T-helper 9 cell (primary cell): ENCODE data around the gene PROCA1.

Experiments used
- DNase-seq: peaks from one replicate; pipeline ENCODE4 v3.0.0-alpha.2; 2020
- total RNA-seq, 2 donors: gene quantifications; one replicate each; lab custom pipeline; 2026; lab: John Stamatoyannopoulos, UW

Gene PROCA1, protein sequence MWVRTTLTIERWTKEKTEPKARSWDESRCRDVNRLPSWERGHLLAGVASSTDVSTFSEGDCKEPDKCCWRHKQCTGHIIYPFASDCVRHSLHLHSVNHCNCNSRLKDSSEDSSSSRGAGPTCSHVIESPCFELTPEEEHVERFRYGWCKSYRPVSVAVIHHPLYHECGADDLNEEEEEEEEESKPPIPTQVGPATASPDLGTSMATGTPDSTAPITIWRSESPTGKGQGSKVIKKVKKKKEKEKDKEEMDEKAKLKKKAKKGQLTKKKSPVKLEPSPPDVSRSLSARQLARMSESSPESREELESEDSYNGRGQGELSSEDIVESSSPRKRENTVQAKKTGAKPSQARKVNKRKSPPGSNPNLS
- 5.3 to 6.3 reads per million in 2 donors for total RNA-seq

DNA sequence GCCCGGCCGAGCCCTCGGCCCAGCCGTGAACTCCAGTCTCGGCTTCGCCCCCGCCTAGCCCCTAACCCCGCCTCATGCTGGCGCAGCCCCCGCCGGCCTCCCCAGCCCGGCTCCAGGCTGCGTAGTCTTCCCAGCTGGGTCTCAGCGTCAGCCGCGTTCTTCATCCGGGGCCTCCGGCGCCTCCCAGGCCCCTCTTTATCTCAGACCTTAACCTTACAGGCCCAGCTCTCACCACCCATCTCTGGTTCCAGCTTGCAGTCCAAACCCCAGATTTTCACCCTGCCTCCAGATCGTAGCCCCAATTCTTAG lies at the start of gene PROCA1:
Gene PROCA1 (minus strand): TSS at position 166 of the 309 bp plus-strand sequence. CDS start 228 bp downstream, outside the sequence.
- DNase-seq, result peak; percentile 37

DNA sequence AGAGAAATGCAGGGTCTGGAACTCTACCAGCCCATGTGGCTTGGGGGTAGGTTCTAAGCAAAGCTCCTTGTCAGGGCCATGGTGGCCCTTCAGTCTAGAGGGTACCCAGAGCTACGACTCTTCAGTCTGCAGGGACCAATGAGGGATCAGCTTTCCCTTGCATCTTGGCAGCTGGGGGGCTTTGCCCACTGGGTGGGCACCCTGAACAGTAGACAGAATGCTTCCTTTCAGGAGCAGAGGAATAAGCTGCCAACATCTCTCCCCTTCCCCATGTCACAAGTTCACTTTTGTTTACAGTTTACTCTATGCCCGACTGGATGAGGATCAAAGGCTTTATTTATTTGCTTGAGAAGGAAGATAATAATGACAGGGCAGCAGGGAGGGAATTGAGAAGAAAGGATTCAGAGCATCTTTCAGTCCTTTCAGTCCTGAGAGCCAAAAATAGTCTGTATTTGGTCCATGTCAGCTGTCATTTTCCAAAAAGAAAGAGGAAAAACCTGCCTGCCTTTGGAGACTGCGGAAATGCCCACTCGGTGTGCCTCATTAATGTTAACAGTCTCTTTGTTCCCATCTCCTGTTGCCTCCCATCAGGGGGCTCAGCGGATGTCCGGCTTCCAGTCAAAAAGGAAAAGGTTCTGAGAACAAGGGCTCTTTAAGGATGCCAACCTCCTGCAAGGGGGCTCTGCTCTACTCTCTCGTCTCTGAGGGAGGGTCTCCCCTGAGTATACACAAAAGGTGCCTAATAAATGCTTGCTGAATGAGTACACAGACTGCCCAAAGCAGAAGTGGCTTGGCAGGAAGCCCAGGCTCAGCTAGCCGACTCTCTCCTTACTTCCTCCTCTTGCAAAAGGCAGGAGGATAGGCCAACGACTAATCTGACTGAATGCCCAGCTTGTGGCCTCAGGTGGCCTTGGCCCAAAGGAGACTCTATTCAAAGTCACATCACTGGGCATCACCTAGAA lies 49.2 kb upstream of the PROCA1 start:
- DNase-seq, result no peak

DNA sequence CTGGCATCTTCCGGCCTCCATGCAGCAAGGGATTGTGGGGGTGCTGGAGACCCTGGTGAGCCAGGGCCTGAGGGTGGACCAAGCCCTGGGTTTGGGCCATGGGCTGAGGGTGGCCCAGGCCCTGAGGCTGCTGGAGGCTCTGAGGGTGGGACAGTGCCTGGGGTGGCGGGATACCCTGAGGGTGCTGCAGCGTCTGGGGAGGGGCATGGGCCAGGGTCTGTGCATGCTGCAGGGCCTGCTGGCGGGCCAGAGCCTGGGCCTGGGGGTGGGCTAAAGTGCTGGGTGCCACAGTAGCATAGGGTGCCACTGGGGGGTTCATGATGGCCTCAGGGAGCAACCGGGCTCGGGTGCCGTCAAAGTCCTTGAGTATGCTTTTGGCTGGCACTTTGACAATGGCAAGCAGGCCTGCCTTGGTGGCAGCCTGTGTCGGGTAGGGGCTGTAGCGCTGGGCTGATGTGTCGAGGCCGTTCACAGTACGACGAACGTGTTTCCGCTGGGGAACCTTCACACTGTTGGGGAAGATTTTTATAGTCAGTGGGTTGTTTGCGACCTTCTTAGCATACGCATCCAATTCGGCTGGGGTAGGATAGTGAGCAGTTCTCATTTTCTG lies 47.7 kb upstream of the PROCA1 start:
- no peak for DNase-seq

DNA sequence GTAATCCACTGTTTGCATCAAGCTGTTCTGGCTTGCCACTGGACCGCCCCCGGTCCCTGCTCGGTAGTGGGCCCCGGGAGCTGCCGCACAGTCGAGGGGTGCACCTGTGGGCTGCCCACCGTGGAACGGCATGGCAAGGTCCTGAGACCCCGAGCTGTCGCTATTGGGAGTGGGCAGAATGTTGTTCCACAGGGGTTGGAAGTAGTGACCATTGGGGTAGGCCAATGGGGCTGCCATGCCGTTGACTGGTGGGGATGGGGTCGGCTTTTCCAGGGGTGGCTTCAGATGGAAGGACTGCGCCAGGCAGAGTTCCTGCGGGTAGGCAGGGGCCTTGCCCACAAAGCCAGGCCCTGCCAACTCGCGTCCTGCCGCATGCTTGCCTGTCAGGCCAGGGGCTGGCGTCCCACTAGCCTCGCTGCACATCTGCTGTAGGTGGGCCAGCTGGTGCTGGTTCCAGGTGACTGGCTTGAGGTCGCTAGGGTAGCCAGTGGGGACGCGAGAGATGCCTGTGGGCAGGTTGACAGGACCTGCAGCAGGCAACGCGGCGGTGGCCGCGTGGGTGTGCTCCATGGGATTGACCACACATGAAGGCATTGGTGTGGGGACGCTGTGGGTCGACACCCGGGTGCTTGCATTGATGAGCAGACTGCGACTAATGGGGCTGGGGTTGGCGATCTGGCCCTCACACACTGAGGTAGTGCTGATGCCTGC lies 46.9 kb upstream of the PROCA1 start:
- no peak for DNase-seq

DNA sequence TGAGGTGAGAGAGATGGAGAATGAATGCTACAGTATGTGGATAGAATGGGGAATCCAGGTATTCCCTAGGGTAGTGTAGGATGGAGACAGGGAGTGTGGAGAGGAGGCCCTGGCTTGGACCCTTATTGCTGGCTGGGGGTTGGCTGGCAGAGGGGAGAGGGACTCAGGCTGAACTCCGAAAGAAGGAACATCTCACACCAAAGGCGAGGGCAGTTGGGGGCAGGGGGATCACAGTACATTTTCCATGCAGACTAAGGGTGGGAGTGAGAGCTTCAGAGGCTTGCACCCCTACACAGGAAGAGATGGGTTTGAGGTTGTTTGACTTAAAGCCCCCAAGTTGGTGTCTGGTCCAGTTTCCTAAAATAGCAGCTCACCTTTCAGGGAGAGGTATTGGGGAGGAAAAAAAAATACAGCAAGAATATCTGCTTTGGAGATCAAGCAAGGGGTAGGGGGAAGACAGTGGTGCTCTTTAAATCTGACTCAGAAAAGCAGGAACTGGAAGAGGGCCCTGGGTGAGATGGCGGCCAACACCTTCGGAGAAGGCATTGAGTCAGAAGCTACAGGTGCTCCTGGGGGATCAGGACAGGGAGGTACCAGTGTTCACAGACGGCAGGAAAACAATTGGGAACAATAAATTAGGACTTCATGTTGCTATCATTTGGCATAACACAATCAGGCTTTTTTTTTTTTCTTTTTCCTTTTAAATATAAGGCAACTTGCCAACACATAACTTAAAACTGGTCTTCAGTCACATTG lies 44.5 kb upstream of the PROCA1 start:
- no peak for DNase-seq

DNA sequence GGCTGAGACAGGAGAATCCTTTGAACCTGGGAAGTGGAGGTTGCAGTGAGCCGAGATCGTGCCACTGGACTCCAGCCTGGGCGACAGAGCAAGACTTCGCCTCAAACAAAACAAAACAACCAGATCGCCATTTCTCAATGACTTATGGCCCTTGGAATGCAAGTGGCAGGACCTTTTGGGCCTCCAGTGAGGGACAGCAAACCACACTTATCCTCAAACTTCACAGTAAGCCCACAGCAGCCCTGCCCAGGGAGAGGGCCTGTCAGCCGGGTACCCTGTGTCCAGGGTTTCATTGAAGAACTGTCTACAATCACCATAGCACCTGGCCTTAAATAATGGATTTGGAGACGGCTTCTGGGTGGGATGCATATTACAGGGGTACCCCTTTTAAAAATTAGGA lies 43.8 kb upstream of the PROCA1 start:
- no peak for DNase-seq

DNA sequence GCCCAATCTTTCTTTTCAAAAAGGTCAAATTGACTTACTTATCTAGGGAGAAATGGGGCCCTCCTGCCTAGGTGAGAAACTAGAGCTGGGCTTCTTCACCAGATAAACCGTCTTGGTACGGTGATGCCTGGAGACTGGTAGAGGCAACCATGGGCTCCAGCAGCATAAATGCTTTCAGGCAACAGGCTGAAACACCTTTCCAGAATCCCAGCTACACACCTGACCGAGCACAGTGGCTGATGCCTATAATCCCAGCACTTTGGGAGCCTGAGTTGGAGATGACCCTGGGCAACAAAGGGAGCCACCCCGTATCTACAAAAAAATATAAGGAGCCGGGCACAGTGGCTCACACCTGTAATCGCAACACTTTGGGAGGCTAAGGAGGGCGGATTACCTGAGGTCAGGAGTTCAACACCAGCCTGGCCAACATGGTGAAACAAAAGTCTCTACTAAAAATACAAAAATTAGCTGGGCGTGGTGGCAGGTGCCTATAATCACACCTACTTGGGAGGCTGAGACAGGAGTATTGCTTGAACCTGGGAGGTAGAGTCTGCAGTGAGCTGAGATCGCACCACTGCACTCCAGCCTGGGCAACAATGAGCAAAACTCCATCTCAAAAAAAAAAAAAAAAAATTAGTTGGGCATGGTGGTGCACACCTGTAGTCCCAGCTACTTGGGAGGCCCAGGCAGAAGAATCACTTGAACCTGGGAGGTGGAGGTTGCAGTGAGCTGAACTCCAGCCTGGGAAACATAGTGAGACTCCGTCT lies 40.1 kb upstream of the PROCA1 start:
- no peak for DNase-seq

DNA sequence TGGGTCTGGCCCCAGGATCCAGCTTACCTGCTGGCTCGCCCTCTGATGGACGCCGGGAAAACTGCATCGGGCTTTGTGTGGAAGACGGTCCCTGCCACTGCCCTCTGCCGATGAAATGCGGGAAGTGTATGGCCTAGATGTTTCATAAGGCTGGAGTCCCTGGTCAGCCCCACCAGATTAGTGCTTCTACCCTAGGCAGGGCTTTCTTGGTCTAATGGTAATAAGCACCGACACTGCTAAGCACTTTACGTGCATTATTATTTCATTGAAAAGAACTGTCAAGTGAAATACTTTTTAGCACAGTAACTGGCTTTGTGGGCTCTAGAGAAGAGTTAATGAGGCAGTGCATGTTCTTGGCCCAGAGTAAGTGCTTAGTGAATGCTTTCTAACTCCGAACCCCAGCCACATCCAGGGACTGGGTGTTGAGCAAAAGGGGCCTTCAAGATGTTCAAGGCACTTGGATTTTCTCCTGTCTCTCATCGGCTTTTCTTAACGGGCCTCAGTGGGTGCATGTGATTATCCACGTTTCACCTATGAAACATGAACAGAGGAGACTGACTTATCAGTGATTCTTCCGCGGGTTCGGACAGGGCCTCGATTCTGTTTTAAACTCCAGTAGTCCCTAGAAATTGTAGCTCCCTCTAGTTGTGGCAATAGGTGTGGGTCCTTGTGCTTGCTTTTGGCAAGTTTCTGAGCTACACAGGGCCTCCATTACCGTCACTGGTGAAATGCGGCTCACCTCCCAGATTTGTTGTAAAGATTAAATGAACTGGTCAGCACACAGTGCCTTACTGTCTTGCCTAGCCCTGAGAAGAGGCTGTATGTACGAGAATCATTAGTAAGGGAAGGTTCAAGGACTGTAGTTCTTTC lies 38.7 kb upstream of the PROCA1 start:
- DNase-seq, result peak; percentile 87

DNA sequence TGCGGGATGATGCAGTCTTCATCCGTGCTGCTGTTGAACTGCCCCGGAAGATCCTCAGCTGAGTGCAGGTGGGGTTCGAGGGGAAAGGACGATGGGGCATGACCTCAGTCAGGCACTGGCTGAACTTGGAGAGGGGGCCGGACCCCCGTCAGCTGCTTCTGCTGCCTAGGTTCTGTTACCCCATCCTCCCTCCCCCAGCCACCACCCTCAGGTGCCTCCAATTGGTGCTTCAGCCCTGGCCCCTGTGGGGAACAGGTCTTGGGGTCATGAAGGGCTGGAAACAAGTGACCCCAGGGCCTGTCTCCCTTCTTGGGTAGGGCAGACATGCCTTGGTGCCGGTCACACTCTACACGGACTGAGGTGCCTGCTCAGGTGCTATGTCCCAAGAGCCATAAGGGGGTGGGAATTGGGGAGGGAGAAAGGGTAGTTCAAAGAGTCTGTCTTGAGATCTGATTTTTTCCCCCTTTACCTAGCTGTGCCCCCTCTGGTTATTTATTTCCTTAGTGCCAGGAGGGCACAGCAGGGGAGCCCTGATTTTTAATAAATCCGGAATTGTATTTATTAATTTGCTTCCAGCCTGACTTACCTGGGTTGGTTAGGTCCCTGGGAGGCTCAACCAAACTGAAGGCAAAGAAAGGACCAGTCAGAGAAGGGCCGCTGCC lies 38.0 kb upstream of the PROCA1 start:
- DNase-seq, result no peak

DNA sequence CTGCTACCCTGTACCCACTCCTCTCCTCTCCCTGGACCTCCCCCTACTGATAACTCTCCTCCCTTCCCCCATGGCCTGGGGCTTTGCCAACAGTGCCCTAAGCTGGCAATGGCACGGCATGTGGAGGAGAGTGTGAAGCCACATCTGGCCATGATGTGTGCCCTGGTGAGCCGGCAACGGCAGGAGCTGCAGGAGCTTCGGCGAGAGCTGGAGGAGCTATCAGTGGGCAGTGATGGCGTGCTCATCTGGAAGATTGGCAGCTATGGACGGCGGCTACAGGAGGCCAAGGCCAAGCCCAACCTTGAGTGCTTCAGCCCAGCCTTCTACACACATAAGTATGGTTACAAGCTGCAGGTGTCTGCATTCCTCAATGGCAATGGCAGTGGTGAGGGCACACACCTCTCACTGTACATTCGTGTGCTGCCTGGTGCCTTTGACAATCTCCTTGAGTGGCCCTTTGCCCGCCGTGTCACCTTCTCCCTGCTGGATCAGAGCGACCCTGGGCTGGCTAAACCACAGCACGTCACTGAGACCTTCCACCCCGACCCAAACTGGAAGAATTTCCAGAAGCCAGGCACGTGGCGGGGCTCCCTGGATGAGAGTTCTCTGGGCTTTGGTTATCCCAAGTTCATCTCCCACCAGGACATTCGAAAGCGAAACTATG lies 37.3 kb upstream of the PROCA1 start:
- no peak for DNase-seq

DNA sequence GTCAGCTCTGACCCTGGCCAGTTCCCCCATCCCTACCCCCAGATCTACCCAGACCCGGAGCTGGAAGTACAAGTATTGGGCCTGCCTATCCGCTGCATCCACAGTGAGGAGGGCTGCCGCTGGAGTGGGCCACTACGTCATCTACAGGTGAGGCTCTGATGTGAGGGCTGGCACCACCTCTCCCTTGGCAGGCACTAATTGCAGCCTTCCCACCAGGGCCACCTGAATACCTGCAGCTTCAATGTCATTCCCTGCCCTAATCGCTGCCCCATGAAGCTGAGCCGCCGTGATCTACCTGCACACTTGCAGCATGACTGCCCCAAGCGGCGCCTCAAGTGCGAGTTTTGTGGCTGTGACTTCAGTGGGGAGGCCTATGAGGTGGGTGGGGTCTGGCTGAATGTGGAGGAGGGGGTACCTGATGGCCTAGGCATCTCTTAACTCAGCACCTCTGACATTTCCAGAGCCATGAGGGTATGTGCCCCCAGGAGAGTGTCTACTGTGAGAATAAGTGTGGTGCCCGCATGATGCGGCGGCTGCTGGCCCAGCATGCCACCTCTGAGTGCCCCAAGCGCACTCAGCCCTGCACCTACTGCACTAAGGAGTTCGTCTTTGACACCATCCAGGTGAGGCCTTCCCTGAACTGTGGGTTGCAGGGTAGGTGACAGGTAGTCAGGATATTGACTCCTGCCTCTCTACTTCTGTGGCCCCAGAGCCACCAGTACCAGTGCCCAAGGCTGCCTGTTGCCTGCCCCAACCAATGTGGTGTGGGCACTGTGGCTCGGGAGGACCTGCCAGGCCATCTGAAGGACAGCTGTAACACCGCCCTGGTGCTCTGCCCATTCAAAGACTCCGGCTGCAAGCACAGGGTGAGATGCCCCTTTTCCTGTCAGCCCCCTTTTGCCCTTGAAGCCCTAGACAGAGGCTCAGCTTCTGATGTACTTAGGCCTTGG lies 36.4 kb upstream of the PROCA1 start:
- no peak for DNase-seq

DNA sequence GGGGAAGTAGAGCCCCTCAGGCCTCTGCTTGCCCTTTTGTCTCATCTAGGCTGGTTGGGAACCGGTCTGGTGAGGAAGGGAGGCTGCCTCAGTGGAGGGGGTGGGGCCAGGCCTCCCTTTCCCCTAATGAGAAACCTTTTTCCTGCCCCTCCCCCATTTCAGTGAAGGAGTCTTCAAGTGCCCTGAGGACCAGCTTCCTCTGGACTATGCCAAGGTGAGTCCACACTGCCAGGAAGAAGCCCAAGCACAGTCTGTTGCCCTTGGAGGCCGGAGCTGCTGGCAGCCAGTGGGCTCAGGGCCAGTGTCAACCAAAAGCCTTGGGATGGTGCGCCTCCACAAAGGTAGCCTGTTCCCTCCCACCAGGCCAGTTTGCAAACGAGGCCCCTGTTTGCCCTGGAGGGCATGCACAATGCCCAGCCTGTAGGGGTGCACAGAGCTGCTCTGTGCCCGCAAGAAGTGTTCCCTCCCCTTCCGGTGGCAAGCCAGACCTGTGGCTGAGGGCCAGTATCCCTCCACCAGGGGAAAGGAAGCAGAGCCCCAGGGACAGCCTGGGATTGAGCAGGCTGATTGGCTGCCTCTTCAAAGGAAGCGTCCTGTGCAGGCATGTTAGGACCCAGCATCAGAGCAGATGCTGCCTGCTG lies 35.5 kb upstream of the PROCA1 start:
- no peak for DNase-seq

DNA sequence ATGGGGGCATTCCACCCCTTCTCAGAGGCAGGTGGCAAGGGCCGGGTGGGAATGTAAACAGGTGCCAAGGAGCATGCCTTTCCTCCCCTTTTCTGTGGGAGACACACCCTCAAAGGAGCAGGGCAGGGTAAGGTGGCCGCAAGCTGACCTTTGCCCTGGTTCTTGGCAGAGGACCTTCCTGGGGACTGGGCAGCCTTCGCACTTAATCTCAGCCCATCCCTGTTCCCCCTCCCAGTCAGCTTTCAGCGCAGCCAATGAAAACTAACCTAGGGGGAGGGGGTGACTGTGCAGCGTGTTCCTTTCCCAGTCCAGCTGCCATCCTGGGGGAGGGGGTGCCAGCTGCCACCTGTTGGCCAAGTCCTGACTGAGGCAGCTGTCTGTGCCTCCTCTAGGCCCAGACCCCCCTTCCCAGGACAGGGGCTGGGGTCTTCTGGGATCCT lies 34.9 kb upstream of the PROCA1 start:
- no peak for DNase-seq

DNA sequence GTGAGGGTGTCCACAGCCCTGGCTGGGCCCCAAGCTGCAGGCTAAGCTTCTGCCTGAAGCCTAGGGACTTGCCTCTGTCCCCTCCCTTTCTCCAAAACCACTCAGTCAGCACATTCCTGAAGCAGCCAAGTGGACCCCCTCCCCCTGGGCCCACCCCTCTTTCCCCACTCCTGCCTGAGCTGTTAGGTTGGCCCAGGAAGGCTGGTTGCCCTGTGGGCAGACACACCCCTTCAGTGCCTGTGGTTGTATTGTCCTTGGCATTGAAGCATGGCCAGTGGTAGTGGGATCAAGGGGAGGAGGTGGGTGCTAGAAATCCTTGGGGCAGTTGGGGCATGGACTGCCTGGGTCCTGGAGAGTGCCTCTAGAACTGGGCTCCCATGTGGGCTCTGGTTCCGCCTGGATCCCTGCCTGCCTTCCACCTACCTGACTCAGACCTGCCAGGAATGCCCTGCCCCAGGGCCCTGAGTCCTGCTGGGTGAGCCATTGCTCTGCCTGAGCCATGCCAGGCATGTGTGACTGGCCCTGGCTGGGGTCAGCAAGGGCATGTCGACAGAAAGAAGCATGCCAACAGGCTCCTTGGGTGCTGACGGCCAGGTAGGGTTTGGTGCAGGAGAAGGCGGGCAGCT lies 34.2 kb upstream of the PROCA1 start:
- DNase-seq, result no peak

DNA sequence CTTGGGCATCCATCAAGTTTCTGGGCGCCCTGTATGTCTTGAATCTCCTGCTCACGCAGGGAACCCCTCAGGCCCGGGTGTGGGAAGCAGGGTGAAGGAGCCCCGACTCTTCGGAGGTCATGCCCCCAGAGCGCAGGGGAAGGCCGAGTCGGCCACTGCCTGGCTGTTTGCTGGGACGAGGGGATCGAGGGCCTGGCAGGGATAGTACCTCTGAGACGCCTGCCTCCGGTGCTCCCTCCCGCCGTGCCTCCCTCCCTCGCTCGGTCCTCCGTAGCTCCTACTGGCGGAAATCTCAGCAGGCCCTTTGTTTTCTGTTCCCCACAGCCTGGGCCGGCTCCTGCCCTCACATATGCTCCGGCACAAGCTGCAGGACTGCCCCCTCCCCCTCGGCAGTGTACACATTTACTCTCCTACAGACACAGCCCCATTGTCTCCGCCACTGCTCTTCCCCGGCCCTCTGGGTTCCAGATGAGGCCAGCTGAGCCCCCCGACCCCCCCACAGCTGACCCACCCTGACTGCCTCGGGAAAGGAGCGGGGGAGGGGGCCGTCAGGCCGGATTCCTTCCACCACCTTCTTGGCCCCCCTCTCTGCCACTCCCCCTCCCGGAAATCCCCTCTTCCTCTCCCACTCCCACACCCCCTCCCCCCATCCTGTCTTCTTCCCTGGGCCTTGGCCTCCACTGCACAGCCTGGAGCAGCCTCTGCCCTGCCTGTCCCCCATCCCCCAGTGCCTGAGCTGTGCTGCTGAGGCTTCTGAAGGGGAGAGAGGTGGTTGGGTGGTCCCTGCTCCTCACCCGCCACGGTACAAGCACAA lies 33.5 kb upstream of the PROCA1 start:
- peak; percentile 25 for DNase-seq
